ENCODE measurements around the gene DOCK2.

DNA sequence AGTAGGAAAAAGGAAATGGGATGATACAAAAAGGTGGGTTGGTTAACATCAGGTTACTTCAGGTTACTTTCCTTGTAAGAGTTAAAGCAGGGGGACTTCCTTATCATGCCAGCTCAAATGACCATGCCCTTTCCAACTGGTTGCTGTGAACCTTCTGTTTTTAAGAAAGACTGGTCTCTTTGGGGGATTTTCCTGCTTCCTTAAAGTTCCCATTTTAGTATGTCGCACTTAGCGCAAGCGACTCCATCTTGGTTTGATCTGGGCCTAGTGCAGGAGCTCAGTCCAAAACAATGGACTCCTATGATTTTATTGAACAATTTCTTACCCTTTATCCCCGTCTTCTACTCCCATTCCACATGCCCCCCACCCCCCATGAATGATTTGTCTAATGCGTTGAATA lies 173.4 kb downstream of the DOCK2 start:
- TF ChIP-seq, protein P1, sequence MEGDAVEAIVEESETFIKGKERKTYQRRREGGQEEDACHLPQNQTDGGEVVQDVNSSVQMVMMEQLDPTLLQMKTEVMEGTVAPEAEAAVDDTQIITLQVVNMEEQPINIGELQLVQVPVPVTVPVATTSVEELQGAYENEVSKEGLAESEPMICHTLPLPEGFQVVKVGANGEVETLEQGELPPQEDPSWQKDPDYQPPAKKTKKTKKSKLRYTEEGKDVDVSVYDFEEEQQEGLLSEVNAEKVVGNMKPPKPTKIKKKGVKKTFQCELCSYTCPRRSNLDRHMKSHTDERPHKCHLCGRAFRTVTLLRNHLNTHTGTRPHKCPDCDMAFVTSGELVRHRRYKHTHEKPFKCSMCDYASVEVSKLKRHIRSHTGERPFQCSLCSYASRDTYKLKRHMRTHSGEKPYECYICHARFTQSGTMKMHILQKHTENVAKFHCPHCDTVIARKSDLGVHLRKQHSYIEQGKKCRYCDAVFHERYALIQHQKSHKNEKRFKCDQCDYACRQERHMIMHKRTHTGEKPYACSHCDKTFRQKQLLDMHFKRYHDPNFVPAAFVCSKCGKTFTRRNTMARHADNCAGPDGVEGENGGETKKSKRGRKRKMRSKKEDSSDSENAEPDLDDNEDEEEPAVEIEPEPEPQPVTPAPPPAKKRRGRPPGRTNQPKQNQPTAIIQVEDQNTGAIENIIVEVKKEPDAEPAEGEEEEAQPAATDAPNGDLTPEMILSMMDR (conservative IDR thresholded peaks at IDR 0.05; ENCODE audit: low read length): no peak
- TF ChIP-seq EZH2phosphoT487 (IDR thresholded peaks at IDR 0.05; ENCODE audit: borderline replicate concordance): no peak

All from Loucy (cell line).